NK-92 treated with Interleukin-12 subunit alpha and Interleukin-12 subunit beta, amount 100 ng/mL, for 24 hours (cell line): Measurements from ENCODE around the gene IL2RA.
A peak's percentile ranks its signal among the peaks of the same experiment; 100 is the strongest.
"Not testable (repeated sequence)": the region's sequence is repeated elsewhere in the genome, so short reads cannot be mapped to it uniquely, and the experiment has no call there.

Experiments used
- DNase-seq: peaks from one replicate; lab custom pipeline; 2025; lab: John Stamatoyannopoulos, UW

Gene IL2RA

GRCh38 chr10:5981529-5981928, 80.6 kb downstream of the IL2RA start:
- DNase-seq, result no peak

DNA sequence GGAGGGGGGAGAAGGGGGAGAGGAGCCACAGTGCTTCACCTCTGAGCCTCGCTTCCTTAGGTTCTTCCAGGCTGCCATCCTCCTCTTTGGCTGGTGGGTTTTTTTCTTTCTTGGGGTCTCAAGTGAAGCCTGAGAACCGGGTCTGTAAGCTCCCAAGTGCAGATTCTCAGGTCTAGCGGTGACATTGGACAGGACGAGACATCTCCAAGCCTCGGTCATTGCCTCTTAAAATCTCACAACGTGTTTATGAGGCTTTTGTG, 84.0 kb downstream of the IL2RA start:
- DNase-seq, result no peak

GRCh38 chr10:5977471-5978229, 84.5 kb downstream of the IL2RA start, which contains the start of gene IL15RA:
IL15RA (minus strand) TSS chr10:5977543; CDS start chr10:5977492, 51 bp downstream.
- DNase-seq, result peak; percentile 87

GRCh38 chr10:5976512-5977470, 85.4 kb downstream of the IL2RA start:
- peak; percentile 71 for DNase-seq

DNA sequence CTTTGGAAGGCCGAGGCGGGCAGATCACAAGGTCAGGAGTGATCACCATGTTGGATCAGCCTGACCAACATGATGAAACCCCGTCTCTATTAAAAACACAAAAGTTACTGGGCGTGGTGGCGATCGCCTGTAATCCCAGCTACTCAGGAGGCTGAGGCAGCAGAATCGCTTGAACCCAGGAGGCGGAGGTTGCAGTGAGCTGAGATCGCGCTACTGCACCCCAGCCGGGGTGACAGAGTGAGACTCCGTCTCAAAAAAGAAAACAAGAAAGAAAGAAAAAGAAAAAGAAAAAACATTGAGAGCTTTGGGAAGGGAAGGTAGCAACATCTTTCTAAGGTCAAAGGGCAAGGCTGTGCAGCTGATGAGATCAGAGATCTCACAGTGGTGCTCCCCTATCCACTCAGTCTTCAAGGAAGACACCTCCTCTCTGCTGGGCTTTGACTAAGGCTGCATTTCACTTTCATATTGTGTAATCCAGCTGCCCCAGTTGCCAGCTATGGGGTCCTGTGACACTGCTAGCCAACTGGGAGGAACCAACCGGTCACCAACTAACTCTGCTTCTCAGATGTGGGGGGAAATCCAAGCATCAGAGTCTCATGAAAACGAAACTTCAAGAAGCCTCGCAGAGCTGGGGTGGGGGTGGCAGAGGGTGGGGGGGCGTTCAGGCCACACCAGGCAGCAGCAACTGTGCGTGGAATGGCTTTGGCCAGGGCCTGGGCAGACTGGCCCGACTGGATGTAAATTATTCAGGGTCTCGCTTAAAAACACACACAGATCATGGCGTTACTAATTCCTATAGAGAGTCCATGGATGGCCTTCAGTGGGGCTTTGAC, 86.3 kb downstream of the IL2RA start:
- DNase-seq, result peak; percentile 58

DNA sequence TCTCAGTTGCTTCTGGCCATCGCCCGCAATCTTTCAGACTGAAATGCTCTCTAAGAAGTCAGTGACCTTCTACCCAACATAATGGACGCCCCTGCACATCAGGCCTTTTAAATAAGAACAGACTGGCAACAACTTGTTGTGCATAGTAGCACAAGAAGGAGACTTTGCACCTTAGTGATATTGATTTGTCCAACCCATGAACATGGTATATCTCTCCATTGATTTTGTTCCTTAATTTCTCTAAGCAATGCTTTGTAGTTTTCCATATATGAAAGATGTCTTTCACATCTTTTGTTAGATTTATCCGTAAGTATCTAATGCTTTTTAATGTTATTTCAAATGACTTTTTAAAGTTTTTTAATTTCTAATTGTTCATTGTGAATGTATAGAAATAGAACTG, 89.1 kb downstream of the IL2RA start:
- DNase-seq, result no peak

DNA sequence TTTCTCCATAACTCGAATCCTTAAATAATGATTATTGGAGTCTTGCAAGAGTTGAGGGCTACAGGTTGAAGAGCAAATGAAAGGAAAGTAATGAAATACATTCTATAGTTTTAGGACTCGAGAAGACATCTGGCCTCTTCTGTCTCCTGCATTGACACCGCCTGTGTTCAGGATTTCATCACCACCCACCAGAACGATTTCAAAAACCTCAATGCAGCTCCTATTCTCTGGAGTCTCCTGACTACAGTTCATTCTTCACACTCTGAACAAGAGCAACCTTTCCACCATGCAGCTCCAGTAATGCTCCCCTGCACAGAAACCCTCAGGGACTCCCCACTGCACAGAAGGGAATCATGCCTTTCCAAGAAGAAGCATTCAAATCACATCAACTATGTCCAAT, 90.3 kb downstream of the IL2RA start:
- DNase-seq, result no peak

GRCh38 chr10:5971315-5971832, 90.8 kb downstream of the IL2RA start:
- DNase-seq, result no peak

GRCh38 chr10:5970527-5970926, 91.6 kb downstream of the IL2RA start:
- DNase-seq, result no peak

DNA sequence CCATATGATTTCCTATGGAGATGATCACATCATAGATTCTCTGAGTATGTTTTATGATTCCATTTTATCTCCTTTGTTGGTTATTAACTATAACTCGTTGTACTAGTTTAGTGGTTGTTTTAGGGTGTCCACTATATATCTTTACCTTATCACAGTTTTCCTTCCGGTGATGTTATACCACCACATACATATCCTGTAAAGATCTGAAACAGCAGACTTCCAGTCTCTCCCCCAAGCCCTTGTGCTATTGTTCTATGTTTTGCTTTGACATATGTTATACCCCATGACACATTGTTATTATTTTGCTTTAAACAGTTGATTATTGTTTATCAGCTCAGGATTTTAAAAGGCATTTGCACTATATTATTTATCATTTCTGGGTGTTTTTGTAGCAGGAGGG, 92.1 kb downstream of the IL2RA start:
- DNase-seq, result no peak

DNA sequence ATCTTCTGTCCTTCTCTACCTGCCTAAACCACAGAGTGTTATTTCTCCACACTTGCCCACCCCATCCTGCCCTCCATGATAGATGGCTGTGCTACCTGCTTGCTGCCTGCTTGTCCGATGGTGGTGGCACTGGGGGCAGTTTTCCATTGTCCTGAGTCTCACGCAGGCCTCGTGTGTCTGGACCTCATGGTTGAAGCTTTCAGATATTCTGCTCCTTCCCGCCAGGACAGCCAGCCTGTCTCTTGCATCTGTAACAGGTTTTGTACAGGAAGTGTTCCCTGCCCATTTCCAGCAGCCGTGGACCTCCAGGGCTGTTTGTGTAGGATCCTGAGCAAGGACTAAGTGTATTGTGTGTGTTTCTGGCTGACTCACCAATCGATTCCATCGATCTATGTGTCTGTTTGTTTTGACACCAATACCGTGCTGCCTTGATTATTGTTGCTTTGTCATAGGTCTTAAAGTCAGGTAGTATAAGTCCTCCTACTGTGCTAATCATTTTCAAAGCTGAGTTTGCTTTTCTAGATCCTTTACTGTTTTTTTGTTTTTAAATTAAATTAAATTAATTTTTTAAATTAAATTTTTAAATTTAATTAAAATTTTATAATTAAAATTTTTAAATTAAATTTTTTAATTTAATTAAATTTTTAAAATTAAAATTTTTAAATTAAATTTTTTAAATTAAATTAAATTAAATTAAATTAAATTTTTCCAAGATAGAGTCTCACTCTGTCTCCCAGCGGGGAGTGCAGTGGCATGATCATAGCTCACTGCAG, 93.3 kb downstream of the IL2RA start:
- no peak for DNase-seq

GRCh38 chr10:5968037-5968680, 94.0 kb downstream of the IL2RA start:
- DNase-seq, result no peak

DNA sequence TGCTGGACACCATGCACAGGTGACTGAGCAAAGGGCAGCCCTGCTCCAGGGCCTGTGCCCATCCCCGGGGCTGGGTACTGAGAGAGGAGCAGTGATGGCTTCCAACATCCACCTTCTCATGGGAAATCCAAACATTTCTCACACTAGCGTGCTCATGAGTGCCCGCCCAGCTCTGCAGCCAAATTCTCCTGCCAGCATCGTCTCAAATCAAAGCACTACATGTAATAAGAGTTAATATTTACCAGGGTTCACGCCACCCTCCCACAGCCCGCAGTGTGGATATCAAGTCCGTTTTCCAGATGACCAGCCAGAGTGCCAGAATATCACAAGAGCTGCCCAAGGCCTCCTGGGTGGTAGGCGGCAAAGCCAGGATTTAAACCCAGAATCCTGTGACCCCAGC, 96.9 kb downstream of the IL2RA start:
- no peak for DNase-seq

- DNase-seq, result no peak
These were observed 97.4 kb downstream of the IL2RA start for GRCh38 chr10:5964736-5965135.

- no peak for DNase-seq
These were observed 98.6 kb downstream of the IL2RA start for GRCh38 chr10:5963591-5963990.

GRCh38 chr10:5963071-5963470, 99.1 kb downstream of the IL2RA start:
- DNase-seq, result no peak

- not testable (repeated sequence) for DNase-seq
These were observed 99.7 kb downstream of the IL2RA start for GRCh38 chr10:5962358-5962940.

GRCh38 chr10:5961405-5962100, 100.6 kb downstream of the IL2RA start:
- DNase-seq, result no peak

DNA sequence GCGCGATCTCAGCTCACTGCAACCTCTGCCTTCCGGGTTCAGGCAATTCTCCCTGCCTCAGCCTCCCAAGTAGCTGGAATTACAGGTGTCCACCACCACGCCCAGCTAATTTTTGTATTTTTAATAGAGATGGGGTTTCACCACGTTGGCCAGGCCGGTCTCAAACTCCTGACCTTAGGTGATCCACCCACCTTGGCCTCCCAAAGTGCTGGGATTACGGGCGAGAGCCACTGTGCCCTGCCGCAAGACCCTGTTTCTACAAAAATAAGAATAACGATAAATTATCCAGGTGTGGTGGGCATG, 101.2 kb downstream of the IL2RA start:
- DNase-seq, result not testable (repeated sequence)
